OCI-LY7 (cell line): ENCODE data around the gene ZNF124. TPM values are rescaled to one million over a fixed set of nuclear protein-coding genes. Genes with fewer than 3 reads are reported as not detected.
A peak's percentile ranks its signal among the peaks of the same experiment; 100 is the strongest.

Experiments
- BruUV-seq: library from RNA; stranded (reverse); fragments of 400-500 nt; replicated peaks from 2 replicates; lab custom pipeline; 2021; lab: Mats Ljungman, UMichigan
- CTCF ChIA-PET: fragments of 300-600 bp; sonication (Branson Sonifier 250); formaldehyde crosslinking; loops from one replicate; lab custom pipeline; 2022; ENCODE audit warnings: antibody characterized with exemption; ENCODE audit not compliant: unreplicated experiment; lab: Charles Lee
- POLR2A ChIA-PET: fragments of 300-600 bp; sonication (Branson Sonifier 250); formaldehyde crosslinking; loops from one replicate; lab custom pipeline; 2022; ENCODE audit warnings: antibody characterized with exemption; lab: Charles Lee
- DNase-seq: peaks from one replicate; pipeline ENCODE4 v3.0.0-alpha.2; 2015; ENCODE audit warnings: low spot score
- H2AFZ ChIP-seq: fragments of 200-600 bp; sonication (generic), shearing (Covaris generic); 2 replicates; pipeline ENCODE4 v1.6.1; 2014; ENCODE audit warnings: mild to moderate bottlenecking, antibody characterized with exemption, low read length, moderate library complexity
- H3K27ac ChIP-seq: fragments of 200-600 bp; sonication (generic); 2 replicates; pipeline ENCODE4 v1.5.1; 2014; ENCODE audit warnings: mixed run types, low read depth, mild to moderate bottlenecking, moderate library complexity, low read length, inconsistent platforms; ENCODE audit not compliant: poor library complexity, severe bottlenecking
- H3K36me3 ChIP-seq: fragments of 200-600 bp; sonication (generic); 2 replicates; pipeline ENCODE4 v1.6.1; 2014; ENCODE audit warnings: mild to moderate bottlenecking, antibody characterized with exemption, low read length, moderate library complexity, mixed read lengths; ENCODE audit not compliant: insufficient read depth
- H3K4me1 ChIP-seq: fragments of 200-600 bp; sonication (generic); 2 replicates; pipeline ENCODE4 v1.5.1; 2014; ENCODE audit warnings: mild to moderate bottlenecking, low read length; ENCODE audit not compliant: insufficient read depth, poor library complexity, severe bottlenecking
- H3K4me2 ChIP-seq: fragments of 200-600 bp; sonication (generic); 2 replicates; pipeline ENCODE4 v1.6.1; 2014; ENCODE audit warnings: mild to moderate bottlenecking, low read length
- H3K4me3 ChIP-seq: fragments of 200-600 bp; sonication (generic); 2 replicates; pipeline ENCODE4 v1.5.1; 2014; ENCODE audit warnings: mild to moderate bottlenecking, low read depth, low read length; ENCODE audit not compliant: poor library complexity, severe bottlenecking
- H3K79me2 ChIP-seq: fragments of 200-600 bp; sonication (generic); 2 replicates; pipeline ENCODE4 v1.6.1; 2016; ENCODE audit warnings: low read depth, mild to moderate bottlenecking, low read length, moderate library complexity, mixed read lengths; ENCODE audit not compliant: insufficient read depth
- H3K9me2 ChIP-seq: fragments of 200-600 bp; sonication (generic); 2 replicates; pipeline ENCODE4 v1.6.1; 2016; ENCODE audit warnings: mild to moderate bottlenecking, low read length, mixed read lengths; ENCODE audit not compliant: insufficient read depth
- H3K9me3 ChIP-seq: fragments of 200-600 bp; sonication (generic); 2 replicates; pipeline ENCODE4 v1.6.1; 2014; ENCODE audit warnings: mild to moderate bottlenecking, mixed run types, low read length, mixed read lengths
- H4K20me1 ChIP-seq: fragments of 200-600 bp; sonication (generic); 2 replicates; pipeline ENCODE4 v1.6.1; 2014; ENCODE audit warnings: mild to moderate bottlenecking, antibody characterized with exemption, low read length, moderate library complexity, mixed read lengths; ENCODE audit not compliant: insufficient read depth
- EZH2phosphoT487 ChIP-seq: fragments of 200-600 bp; sonication (generic); IDR thresholded peaks from 2 replicates; pipeline ENCODE4 v1.6.1; 2018; ENCODE audit warnings: low read depth, borderline replicate concordance, mild to moderate bottlenecking, mixed run types, antibody characterized with exemption, low read length, moderate library complexity, mixed read lengths
- intact Hi-C: fragments of 100-400 bp; cut with micrococcal nuclease; formaldehyde crosslinking; loops from one replicate; pipeline ENCODE4 v1.10.0; 2022; ENCODE audit not compliant: unreplicated experiment
- total RNA-seq, 2 experiments: library from RNA; depleted of rRNA in 1 of 2; stranded (reverse); fragments of >200 nt in 1 of 2; shearing (Covaris generic) in 1 of 2; gene quantifications; 2 replicates each; pipeline ENCODE4 v1.2.3, GENCODE V29; 2014 to 2022
- TF ChIP-seq, protein P1 (sequence below): fragments of 200-600 bp; sonication (generic); conservative IDR thresholded peaks from 2 replicates; pipeline ENCODE4 v1.5.1; 2014; ENCODE audit warnings: mild to moderate bottlenecking, antibody characterized with exemption, low read length, moderate library complexity, mixed read lengths

ZNF124 gene
- total RNA-seq, 2 experiments from 2014 or later, result 29.0 to 33.3 TPM

DNA sequence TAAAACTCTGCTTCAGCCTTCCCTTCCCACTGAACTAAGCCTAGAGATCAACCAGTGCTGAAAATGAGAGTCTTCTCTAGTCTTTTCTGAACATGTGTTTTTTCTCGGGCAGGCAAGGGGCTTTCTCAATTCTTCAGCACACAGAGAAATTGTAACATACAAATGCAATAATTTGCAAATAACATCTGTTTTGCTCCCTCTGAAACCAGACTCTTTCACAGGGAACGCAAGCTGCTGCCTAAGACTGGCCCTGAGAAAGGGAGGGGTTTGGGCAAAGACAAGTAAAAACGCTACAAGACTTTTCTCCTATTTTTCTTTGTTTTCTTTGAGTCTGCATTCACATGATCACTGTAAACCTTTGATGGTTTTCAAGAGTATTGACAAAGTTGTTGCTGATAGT is 44.4 kb upstream of the ZNF124 start:
- TF ChIP-seq EZH2phosphoT487, result no peak
- TF ChIP-seq, protein P1, sequence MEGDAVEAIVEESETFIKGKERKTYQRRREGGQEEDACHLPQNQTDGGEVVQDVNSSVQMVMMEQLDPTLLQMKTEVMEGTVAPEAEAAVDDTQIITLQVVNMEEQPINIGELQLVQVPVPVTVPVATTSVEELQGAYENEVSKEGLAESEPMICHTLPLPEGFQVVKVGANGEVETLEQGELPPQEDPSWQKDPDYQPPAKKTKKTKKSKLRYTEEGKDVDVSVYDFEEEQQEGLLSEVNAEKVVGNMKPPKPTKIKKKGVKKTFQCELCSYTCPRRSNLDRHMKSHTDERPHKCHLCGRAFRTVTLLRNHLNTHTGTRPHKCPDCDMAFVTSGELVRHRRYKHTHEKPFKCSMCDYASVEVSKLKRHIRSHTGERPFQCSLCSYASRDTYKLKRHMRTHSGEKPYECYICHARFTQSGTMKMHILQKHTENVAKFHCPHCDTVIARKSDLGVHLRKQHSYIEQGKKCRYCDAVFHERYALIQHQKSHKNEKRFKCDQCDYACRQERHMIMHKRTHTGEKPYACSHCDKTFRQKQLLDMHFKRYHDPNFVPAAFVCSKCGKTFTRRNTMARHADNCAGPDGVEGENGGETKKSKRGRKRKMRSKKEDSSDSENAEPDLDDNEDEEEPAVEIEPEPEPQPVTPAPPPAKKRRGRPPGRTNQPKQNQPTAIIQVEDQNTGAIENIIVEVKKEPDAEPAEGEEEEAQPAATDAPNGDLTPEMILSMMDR, result no peak
- CTCF ChIA-PET, result no interaction called here
- intact Hi-C loops, result loop anchor here (10.0 kb wide), 1 partner anchor 651 kb away; the partner anchor contains the start of genes CNST and TFB2M

DNA sequence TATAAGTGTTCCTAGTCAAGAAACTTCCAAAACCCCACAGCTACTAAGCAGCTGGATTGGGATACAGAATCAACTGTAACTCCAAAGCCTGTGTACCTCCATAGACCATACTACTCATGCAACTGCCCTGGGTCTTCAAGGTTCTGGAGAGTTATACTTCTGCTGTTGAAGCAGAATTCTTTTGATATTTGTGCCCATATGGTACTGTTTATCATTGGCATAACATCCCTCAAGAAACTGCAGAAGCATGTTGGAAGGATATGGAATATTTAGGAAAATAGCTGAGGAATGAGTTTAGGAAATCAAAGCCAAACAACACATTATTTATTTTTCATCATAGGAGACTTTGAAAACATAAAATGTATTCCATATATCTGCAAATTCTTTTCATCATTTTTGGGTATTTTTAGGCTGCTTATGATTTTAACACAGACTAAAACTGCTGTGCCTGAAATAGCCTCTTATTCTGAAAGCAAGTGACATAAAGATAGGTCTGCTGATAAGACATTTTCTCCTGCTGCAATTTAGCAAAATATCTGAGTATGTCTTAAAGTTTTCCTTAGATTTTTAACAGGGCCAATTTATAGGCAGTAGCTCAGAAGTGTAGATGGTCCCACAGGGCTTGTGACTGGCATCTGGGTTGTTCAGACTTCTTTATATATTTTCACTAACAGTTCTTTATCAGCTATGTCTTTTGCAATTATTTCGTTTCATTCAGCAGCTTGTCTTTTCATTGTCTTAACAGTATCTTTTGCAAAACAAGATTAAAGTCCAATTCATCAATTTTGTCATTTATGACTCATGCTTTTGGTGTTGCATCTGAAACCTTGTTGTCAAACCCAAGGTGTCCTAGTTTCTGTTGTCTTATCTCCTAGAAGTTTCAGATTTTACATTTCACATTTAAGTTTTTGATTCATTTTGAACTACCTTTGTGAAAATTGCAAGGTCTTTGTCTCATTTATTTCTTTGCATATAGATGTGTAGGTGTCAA is 41.1 kb upstream of the ZNF124 start:
- Histone ChIP-seq H2AFZ (peak overlapping the region; percentile 85; the same call in 1 of the 2 replicates), H3K9me2 (no peaks in the 10 kb centered on the region), H3K36me3 (peaks cover 17% of the 10 kb centered on the region), H3K4me2 (no peak overlapping the region), H3K27ac (no peak overlapping the region), H4K20me1 (peaks cover 10% of the 10 kb centered on the region), H3K9me3 (no peaks in the 10 kb centered on the region), H3K4me1 (peaks cover 36% of the 10 kb centered on the region), H3K4me3 (no peak overlapping the region), H3K79me2 (peaks cover 25% of the 10 kb centered on the region)
- intact Hi-C loops, result loop anchor here (5.0 to 10.0 kb wide), 4 partner anchors 119 to 648 kb away; partner anchors contain the start of genes AHCTF1, CNST, TFB2M and ZNF496
- DNase-seq, result no peak
- BruUV-seq, result no TSS peak
- ChIA-PET CTCF (no interaction called here), POLR2A (interaction anchor here (0.6 to 1.0 kb wide), 2 partner anchors 61 to 144 kb away, joined by 3 read pairs; no protein-coding TSS in a partner anchor)
- TF ChIP-seq EZH2phosphoT487, result no peak
- TF ChIP-seq, protein P1, result no peak

More for the DNA sequence above, 44.4 kb upstream of the ZNF124 start:
- POLR2A ChIA-PET, result interaction anchor here (0.7 kb wide), 1 partner anchor 11 kb away, joined by 3 read pairs; no protein-coding TSS in a partner anchor
- H3K4me1 ChIP-seq, result peaks cover 12% of the 10 kb centered on the region
- no peak overlapping the region for H3K4me2 ChIP-seq
- H3K4me3 ChIP-seq, result no peak overlapping the region
- no peak for DNase-seq
- H3K36me3 ChIP-seq, result no peaks in the 10 kb centered on the region
- no peaks in the 10 kb centered on the region for H3K9me3 ChIP-seq
- H4K20me1 ChIP-seq, result no peaks in the 10 kb centered on the region
- no TSS peak for BruUV-seq
- H2AFZ ChIP-seq, result peak overlapping the region; percentile 8; the same call in 1 of the 2 replicates
- H3K27ac ChIP-seq, result no peak overlapping the region
- no peaks in the 10 kb centered on the region; the same call in 1 of the 2 replicates for H3K79me2 ChIP-seq
- no peaks in the 10 kb centered on the region for H3K9me2 ChIP-seq
